GM12875 (cell line): ENCODE data around the gene GPR176.

Experiments
- H3K4me3 ChIP-seq: one replicate; pipeline ENCODE4 v1.5.1; 2011; ENCODE audit warnings: low read depth, low read length, control low read depth
- CTCF ChIP-seq: IDR thresholded peaks from 2 replicates; pipeline ENCODE4 v1.5.1; 2011; ENCODE audit warnings: low read depth, mild to moderate bottlenecking, control low read depth, inconsistent platforms, low read length, moderate library complexity, borderline replicate concordance; ENCODE audit not compliant: insufficient read depth

The GPR176 gene, protein sequence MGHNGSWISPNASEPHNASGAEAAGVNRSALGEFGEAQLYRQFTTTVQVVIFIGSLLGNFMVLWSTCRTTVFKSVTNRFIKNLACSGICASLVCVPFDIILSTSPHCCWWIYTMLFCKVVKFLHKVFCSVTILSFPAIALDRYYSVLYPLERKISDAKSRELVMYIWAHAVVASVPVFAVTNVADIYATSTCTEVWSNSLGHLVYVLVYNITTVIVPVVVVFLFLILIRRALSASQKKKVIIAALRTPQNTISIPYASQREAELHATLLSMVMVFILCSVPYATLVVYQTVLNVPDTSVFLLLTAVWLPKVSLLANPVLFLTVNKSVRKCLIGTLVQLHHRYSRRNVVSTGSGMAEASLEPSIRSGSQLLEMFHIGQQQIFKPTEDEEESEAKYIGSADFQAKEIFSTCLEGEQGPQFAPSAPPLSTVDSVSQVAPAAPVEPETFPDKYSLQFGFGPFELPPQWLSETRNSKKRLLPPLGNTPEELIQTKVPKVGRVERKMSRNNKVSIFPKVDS

GRCh38 chr15:39919748-39920509, at the start of gene GPR176:
GPR176 (minus strand) TSS chr15:39920266; CDS start chr15:39920026, 240 bp downstream.
- H3K4me3 ChIP-seq = peak within 1 kb of the TSS; percentile 53
- TF ChIP-seq CTCF = no peak

DNA sequence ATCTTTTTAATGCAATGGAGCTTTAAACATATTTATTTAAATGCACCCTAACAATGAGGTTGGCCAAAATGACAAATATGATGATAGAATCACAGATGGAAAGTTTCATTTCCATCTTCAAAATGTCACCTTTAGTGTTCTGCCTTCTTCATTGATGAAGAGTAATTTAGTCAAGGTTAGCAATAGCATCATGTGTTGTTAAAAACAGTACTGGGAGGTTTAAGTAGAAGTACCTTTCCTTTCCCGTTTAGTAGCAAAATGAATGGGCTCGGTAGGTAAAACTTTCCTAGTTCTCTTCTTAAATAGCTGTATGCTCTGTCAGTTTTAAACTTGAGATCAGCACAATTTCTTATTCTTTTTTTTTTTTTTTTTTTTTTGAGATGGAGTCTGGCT, 48.9 kb upstream of the GPR176 start:
- H3K4me3 ChIP-seq = no peak overlapping the region
- TF ChIP-seq CTCF = no peak

DNA sequence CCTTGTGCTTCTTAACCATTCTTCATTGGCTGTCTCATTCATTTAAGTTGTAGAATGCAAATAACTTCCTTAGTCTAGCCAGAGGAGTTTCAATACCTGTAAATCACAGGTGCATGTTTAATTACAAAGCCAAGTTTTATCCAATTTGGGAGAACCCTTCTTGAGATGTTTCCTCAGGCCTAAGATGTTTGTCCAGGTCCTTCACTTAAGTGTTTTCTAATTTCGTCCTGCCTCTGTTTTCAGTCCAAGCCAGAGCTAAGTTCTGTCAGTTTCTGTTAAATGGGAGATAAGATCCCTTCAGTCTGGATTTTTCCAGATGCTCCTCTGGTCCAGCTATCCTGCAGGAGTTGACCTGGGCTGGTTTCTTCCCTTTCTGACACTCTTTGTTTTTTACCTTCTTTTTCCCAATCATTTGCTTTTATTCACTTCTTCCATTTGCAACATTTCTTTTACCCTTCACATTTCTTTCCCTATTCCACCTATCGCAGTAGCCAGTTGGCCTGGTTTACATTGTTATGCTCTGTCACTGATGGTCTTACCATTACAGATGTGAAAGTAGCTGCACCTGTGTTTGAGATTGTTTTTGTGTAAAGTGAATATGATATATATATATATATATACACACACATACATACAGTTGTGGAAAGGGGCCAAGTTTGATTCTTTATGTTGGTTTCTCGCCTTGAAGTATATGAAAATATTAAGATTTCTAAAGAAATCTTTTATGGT, 48.4 kb upstream of the GPR176 start:
- TF ChIP-seq CTCF = no peak
- H3K4me3 ChIP-seq = no peak overlapping the region

DNA sequence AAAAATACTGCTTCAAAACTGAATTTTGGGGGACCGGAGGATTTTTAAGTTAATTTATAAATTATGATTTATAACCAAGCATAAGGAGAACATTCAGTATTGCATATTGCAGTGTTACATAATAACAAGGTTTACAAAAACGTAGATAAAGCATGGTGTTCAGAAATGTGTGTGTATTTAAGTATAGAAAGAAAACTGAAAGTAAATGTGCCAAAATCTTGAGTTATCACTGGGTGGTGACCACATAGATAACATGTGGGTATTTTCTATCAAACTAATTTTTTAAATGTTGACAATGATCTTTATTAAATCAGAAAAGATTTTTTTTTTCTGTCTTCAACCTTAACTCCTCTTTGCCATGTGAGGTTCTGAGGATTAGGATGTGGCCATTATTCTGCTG, 46.5 kb upstream of the GPR176 start:
- H3K4me3 ChIP-seq = no peak overlapping the region
- no peak for TF ChIP-seq CTCF

DNA sequence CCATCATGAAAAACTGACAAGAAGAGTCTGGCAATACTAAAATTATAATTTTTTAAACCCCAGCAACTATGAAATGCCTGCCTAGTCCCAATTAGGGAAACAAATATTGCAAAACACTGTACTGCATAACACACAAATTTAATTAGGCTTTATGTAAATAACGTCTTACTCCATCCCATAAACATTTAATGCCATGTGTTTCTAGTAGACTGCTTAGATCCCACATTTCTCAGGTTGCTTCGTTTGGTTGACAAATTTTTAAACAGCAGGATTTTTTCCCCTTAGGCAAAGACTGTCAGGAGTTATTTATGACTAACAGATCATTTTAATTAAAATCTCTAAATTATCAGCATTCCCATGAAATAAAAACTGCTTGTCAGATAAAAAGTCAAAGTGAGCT, 43.7 kb upstream of the GPR176 start:
- TF ChIP-seq CTCF = no peak

DNA sequence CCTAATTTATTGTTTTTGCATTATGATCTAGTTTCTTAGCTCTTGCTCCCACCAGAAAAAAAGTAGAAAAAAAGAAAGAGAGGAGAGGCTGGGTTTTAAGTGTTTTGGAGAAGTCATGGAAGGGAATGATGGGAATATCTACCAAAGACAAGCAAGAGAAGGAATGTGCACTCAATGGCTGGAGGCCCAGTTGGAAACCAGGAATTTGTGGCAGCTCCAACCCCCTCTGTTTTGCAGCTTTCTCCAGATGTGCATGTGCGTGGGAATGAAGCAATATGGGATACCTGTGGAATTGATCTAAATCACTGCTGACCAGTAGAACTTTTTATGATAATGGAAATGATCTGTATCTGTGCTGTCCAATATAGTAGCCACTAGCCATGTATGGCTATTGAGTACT, 41.0 kb upstream of the GPR176 start:
- no peak for TF ChIP-seq CTCF
- H3K4me3 ChIP-seq = no peak overlapping the region

More for the DNA sequence above, 43.7 kb upstream of the GPR176 start:
- no peak overlapping the region for H3K4me3 ChIP-seq
